ENCODE results near the gene GALNT2.

GALNT2 gene

GRCh38 chr1:230066466-230067404, at the start of gene GALNT2:
GALNT2 (plus strand) TSS chr1:230067238; CDS start chr1:230067281, 43 bp downstream.
- Histone ChIP-seq H3K9ac (no peak within 1 kb of the TSS), H3K4me3 (ENCODE audit: low read depth, low read length) (peak within 1 kb of the TSS; percentile 65), H3K79me2 (peaks cover 26% of the 10 kb centered on the region), H3K27me3 (ENCODE audit: control insufficient read depth, insufficient read depth, low read length) (no peaks in the 10 kb centered on the region), H3K4me1 (peaks cover 4% of the 10 kb centered on the region), H3K36me3 (ENCODE audit: control insufficient read depth, insufficient read depth, low read length) (no peaks in the 10 kb centered on the region), H2AFZ (peak within 1 kb of the TSS; percentile 78), H3K9me3 (ENCODE audit: control insufficient read depth, low read length) (no peaks in the 10 kb centered on the region), H3K4me2 (ENCODE audit: low read length) (peak within 1 kb of the TSS; percentile 97), H3K27ac (peak within 1 kb of the TSS; percentile 82)
- no peak for TF ChIP-seq CTCF (IDR thresholded peaks at IDR 0.05)

GRCh38 chr1:230020451-230020850, 46.6 kb upstream of the GALNT2 start:
- Histone ChIP-seq H3K27me3 (ENCODE audit: control insufficient read depth, insufficient read depth, low read length) (no peaks in the 10 kb centered on the region), H3K4me1 (no peaks in the 10 kb centered on the region), H3K9me3 (ENCODE audit: control insufficient read depth, low read length) (no peaks in the 10 kb centered on the region), H2AFZ (no peak overlapping the region), H3K4me3 (ENCODE audit: low read depth, low read length) (no peak overlapping the region), H3K27ac (no peak overlapping the region), H3K36me3 (ENCODE audit: control insufficient read depth, insufficient read depth, low read length) (no peaks in the 10 kb centered on the region), H3K79me2 (no peaks in the 10 kb centered on the region), H3K4me2 (ENCODE audit: low read length) (no peak overlapping the region), H3K9ac (no peak overlapping the region)
- TF ChIP-seq CTCF (IDR thresholded peaks at IDR 0.05): no peak

GRCh38 chr1:230022666-230023380, 44.2 kb upstream of the GALNT2 start:
- H3K27ac ChIP-seq: no peak overlapping the region
- H3K4me3 ChIP-seq (ENCODE audit: low read depth, low read length): no peak overlapping the region
- no peak overlapping the region for H3K4me2 ChIP-seq (ENCODE audit: low read length)
- H3K9ac ChIP-seq: no peak overlapping the region
- no peaks in the 10 kb centered on the region for H3K4me1 ChIP-seq
- TF ChIP-seq CTCF (IDR thresholded peaks at IDR 0.05): no peak
- no peaks in the 10 kb centered on the region for H3K27me3 ChIP-seq (ENCODE audit: control insufficient read depth, insufficient read depth, low read length)
- no peaks in the 10 kb centered on the region for H3K9me3 ChIP-seq (ENCODE audit: control insufficient read depth, low read length)
- H2AFZ ChIP-seq: no peak overlapping the region
- H3K36me3 ChIP-seq (ENCODE audit: control insufficient read depth, insufficient read depth, low read length): no peaks in the 10 kb centered on the region
- H3K79me2 ChIP-seq: no peaks in the 10 kb centered on the region

- no peaks in the 10 kb centered on the region for H3K79me2 ChIP-seq
These were observed 41.4 kb upstream of the GALNT2 start for GRCh38 chr1:230025686-230026085.

More at GRCh38 chr1:230025686-230026085, 41.4 kb upstream of the GALNT2 start:
- no peak overlapping the region for H3K4me3 ChIP-seq (ENCODE audit: low read depth, low read length)
- no peaks in the 10 kb centered on the region for H3K9me3 ChIP-seq (ENCODE audit: control insufficient read depth, low read length)
- no peak overlapping the region for H3K4me2 ChIP-seq (ENCODE audit: low read length)
- no peaks in the 10 kb centered on the region for H3K4me1 ChIP-seq
- no peak overlapping the region for H3K27ac ChIP-seq
- no peaks in the 10 kb centered on the region for H3K36me3 ChIP-seq (ENCODE audit: control insufficient read depth, insufficient read depth, low read length)
- no peak overlapping the region for H3K9ac ChIP-seq
- no peaks in the 10 kb centered on the region for H3K27me3 ChIP-seq (ENCODE audit: control insufficient read depth, insufficient read depth, low read length)
- H2AFZ ChIP-seq: no peak overlapping the region
- TF ChIP-seq CTCF (IDR thresholded peaks at IDR 0.05): no peak

All from parathyroid adenoma (tissue), 2 donors.